ENCODE measurements around the gene WDR36.

WDR36 gene

GRCh38 chr5:111106320-111106948 is 14.3 kb downstream of the WDR36 start:
- DNase-seq (ENCODE audit: low spot score): no peak

GRCh38 chr5:111107371-111107770 is 15.2 kb downstream of the WDR36 start:
- DNase-seq (ENCODE audit: low spot score): no peak

DNA sequence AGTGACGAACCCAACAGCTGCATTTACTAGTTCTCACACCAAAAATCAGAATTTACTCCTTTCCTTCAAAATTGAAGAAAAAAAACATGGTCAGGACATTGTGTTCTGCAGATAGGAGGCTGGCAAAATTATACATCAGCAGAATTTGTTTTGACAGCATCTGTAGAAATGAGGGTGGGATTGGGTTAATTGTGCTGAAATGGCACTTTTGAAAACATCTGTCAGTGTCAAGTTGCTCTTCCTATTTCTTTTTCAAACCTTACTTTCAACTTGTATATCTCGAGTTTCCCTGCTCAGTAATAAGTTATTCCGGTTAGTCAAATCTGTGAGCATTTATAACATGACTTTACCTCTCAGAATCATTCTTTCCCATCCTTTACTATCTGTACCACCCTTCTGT is 19.8 kb downstream of the WDR36 start:
- no peak for DNase-seq (ENCODE audit: low spot score)

- DNase-seq (ENCODE audit: low spot score): no peak
Observed at GRCh38 chr5:111113678-111114077, 21.5 kb downstream of the WDR36 start.

DNA sequence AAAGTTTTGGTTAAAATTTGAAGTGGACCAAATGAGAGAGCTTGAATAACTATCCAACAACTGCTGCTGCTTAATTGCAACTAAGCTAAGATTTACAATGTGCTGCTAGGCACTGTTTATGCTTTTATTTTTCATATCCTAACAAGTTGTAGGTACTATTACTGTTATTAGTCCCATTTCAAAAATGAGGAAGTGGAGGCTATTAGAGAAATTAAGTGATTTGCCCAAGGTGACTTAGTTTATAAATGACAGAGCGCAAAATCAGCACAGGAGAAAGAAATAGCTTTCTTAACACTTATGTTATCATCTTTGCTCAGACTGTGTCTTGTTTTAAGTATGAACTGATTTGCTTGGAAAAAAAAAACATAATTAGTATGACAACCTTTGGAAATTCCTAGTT is 23.1 kb downstream of the WDR36 start:
- DNase-seq (ENCODE audit: low spot score): no peak

GRCh38 chr5:111116550-111116949 is 24.4 kb downstream of the WDR36 start:
- DNase-seq (ENCODE audit: low spot score): no peak

DNA sequence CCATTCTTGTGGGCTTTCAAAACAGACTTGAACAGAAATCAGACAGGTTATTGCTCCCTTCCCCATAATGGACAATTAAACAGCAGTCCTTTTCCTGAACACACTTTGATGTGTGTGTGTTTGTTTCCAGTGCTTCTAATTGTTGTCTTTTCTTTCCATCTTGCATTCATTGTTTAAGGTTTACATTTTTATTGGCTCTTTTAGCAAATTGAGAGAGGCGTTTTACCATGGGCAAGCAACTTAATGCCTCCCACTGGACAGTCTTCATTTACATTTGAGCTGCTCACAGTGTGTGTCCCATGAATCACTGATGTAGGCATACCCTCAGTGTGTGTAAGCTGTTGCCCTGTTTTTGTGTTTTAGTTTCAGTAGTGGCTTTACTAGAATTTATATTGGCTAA is 25.0 kb downstream of the WDR36 start:
- no peak for DNase-seq (ENCODE audit: low spot score)

GRCh38 chr5:111119221-111119620 is 27.1 kb downstream of the WDR36 start:
- DNase-seq (ENCODE audit: low spot score): no peak

- no peak for DNase-seq (ENCODE audit: low spot score)
Observed at GRCh38 chr5:111119856-111120255, 27.7 kb downstream of the WDR36 start.

DNA sequence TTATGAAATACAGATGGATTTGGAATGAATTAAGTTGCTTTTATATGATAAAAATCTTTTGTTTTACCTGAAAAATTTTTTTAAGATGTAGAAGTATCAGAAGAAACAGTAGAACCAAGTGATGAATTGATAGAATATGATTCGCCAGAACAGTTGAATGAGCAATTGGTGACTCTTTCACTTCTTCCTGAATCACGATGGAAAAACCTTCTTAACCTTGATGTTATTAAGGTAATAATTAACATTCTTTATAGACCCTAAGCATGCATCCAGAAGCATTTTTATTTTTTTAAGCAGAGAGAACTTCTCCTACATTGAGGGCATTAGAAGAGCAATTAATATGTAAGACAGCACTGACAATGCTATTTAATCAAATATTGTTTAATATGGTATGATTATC is 28.8 kb downstream of the WDR36 start:
- DNase-seq (ENCODE audit: low spot score): no peak

DNA sequence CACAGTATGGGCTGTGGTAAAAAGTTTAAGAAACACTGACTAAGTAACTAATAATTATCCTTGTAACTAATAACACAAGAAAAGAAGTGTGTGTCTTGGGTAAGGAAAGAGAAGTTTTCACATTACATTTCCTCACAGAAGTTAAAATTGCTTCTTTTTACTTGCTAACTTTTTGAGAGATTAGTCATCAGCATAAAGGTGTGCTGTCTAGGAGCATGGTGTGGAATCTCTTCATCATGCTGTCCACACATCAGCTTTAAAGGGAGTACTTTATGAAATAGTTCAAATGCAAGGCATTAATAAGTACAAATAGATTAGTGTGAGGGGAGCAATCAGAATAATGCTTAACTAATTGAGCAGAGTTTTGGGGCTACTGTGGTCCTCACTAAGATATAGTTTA is 29.8 kb downstream of the WDR36 start:
- no peak for DNase-seq (ENCODE audit: low spot score)

GRCh38 chr5:111122398-111122797 is 30.2 kb downstream of the WDR36 start:
- no peak for DNase-seq (ENCODE audit: low spot score)

DNA sequence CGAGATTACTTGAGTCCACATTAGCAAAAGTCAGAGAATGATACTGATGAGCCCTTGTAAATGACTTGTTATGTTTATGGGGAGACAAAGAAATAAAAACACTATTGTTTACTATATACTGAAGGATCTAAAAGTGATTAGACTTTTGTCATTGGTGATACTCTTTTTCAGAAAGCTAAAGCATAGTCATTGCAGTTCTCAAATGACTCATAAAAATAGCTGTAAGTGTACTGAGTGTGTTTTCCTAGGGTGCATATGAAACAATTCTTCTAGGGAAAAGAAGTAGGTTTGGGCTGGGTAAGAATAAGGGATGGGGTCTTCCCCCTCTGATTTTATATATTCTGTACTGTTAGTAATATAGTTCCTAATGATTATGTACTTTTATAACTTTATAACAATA is 32.6 kb downstream of the WDR36 start:
- DNase-seq (ENCODE audit: low spot score): no peak

DNA sequence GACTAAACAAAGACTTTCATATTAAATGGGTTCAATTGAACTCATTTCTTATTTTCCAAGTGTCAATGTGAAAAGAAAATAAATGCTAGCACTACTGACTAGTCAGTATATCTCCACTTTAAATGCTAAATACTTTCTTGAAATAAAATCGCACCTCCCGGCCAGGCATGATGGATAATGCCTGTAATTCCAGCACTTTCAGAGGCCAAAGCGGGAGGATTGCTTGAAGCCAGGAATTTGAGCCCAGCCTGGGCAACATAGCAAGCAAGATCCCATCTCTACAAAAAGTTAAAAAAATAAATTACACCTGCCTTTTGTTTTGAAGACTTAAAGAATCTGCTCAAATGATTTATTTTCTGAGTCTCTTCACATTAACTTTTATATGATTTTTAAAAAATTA is 34.7 kb downstream of the WDR36 start:
- no peak for DNase-seq (ENCODE audit: low spot score)

DNA sequence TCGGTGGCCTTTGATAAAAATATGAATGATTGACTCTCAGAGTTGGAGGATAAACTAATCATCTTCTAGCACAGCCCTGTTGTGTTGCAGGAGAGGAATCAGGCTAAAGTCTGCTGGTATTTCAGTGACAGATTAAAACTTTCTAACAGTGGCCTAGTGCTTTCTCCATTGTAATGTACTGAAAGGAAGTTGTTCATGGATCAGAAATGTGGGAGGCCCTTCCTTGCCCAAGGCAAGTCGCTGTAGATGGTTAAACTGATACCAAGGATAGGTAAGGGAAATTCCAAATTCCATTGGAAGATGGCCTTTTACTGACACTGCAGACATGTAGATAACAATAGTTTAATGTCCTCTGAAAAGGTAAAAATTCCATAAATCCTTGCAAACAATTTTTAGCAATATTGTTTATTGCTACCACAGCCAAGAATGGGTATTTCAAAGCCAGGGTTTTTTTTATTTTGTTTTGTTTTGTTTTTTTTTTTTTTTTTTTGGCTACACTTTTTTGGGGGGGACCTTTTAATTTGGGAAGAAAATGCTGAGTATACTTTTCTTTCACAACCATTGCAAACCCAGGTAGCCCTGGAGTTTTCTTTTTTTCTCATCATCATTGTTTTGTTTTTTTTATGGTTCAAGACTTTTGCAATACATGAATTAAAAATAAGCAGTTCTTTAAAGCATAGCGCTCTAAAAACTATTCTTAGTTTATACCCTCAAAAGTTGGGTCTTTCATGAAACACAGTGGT is 35.5 kb downstream of the WDR36 start:
- no peak for DNase-seq (ENCODE audit: low spot score)

- no peak for DNase-seq (ENCODE audit: low spot score)
Observed at GRCh38 chr5:111129938-111130337, 37.8 kb downstream of the WDR36 start.

DNA sequence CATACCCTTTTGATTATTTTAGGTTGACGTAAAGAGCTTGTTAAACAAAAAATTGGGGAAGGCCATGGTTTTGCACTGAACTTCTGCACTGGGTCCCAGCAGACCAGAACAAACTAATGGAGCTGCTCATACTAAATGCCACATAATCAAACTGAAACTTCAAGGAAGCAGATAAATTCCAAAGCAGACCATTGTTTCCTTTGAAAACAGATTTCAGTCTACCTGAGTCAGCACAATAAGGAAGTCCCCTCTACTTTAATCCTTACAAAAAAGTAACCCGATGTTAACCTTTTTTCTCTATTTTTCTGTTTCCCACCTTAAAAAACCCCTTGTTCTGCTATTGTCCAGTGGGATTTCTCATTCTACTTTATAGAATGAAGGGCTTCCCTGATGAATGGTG is 39.2 kb downstream of the WDR36 start:
- DNase-seq (ENCODE audit: low spot score): no peak

GRCh38 chr5:111132076-111132475 is 39.9 kb downstream of the WDR36 start:
- DNase-seq (ENCODE audit: low spot score): no peak

DNA sequence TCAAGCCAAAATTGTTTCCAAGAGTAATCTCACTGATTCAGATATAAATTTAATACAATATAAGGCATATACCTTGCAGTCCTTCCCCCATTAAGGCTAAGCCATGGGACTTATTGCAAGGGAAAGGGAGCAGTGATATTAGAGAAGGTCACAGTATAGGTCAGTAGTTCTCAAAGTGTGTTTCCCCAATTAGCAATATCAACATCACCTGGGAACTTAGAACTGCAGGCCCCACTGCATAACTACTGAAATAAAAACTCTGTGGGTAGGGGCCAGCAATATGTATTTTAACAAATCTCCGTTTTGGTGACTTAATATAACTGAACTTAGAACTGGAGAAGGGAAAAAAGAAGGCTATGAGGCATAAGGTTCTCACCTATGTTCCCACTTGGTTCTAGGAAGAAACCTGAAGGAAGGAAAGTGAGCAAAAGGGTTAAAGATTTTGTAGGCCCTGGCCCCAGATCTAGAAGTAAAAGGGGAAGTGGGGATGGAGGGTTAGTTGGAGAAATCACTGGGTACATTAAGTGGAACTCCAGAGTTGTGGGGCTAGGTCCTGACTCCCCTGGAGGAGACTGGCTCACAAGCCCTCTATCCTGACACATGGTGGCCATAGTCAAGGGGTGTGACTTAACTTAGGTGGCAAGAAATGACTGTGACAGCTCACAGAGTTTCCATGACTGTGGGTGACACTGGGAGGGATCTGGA is 40.7 kb downstream of the WDR36 start:
- no peak for DNase-seq (ENCODE audit: low spot score)

DNA sequence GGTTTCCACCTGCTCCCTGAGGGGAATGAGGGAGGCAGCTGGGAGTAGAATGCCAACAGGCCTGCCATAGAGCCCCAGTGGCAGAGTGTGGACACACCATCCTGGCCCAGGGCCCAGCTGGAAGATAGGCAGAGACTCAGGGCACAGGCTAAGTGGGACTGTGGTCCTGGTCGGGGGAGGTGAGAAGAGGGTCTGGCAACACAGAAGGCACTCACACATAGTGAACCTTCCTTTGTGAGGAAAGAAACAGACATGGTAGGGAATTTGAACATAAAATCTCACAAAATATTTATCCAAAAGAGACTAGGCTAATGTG is 41.2 kb downstream of the WDR36 start:
- no peak for DNase-seq (ENCODE audit: low spot score)

GRCh38 chr5:111134087-111134486 is 41.9 kb downstream of the WDR36 start:
- DNase-seq (ENCODE audit: low spot score): no peak

DNA sequence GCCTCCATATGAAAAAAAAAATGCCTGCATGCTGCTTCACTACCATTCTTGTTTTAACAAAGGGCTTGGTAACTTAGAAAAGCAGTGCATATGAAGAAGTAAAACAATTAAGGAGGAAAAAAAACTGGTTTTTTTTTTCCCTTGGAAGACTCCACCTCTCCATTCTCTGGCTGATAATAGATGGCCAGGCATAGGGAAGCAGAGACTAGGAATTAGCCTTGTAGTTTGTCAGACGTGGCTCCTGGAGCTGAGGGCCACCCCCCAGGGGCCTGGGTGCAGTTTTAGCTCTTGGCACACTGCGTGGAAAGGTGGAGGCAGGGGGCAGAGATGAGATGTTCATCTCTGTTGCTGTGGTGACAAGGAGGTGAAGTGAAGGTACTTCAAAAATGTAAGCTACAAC is 42.7 kb downstream of the WDR36 start:
- no peak for DNase-seq (ENCODE audit: low spot score)

DNA sequence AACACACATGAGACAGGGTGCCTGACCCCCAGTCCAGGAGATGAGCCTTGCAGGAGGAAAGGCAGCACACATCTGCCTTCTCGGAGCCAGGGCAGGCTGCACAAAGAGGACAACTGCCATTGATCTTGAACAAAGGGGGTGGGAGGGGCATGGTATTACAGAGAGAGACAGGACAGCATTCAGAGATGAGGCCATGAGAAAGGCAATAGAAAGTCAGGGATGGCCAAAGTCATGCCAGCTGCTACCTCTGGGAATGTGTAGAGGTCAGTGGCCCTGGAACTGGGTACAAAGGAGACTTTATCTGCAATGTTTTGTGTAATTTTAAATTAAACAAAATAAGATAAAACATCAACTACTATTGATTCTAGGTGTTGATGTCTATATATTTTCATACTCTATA is 43.2 kb downstream of the WDR36 start:
- DNase-seq (ENCODE audit: low spot score): no peak

DNA sequence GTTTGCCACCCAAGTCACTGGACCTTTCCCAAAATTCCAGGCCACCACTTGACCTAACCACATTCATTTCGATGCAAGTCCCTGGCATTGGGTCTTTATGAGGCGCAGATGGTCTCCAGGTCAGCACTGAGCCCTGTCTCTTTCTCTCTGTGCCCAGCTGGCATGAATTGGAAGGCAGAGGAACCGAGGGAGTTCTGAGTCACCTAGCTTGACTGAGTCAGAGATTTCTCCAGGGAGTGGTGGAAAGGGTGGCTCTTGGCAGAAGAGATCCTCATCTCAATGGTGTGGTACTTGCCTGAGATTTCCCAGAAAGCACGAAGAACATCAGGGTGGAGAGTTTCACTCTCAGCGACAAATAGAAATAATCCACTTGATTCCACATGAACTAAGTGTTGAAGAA is 43.8 kb downstream of the WDR36 start:
- no peak for DNase-seq (ENCODE audit: low spot score)
